NOMO-1 treated with DMSO at 0.1 percent for 48 hours (cell line): Measurements from ENCODE around the gene ZKSCAN3.
"Not testable (repeated sequence)": the region's sequence is repeated elsewhere in the genome, so short reads cannot be mapped to it uniquely, and the experiment has no call there.

Source experiments
- DNase-seq: peaks from one replicate; lab custom pipeline; 2025; ENCODE audit not compliant: unreplicated experiment; lab: John Stamatoyannopoulos, UW

The ZKSCAN3 gene

GRCh38 chr6:28349892-28350737, at the start of gene ZKSCAN3:
Gene ZKSCAN3 (plus strand): TSS chr6:28349947. CDS start chr6:28359587, 9,640 bp downstream.
- peak; percentile 86 for DNase-seq

DNA sequence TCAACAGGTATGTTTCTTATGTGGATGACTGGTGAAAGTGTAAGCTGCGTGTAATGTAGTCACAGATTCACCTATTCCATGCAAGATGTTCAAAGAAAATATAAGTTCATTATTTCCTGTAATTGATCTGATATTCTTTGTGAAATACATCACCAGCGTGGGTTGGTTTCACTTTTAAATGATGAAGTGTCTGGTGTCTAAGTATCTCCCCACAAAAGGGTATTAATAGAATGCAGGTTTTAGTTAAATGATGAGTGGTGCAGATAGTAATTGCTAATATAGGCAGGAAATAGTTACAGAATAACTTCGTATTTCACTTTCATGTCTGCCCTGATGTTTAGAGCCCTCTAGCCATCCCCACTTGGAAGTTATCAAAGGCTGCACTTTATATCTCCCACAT, 46.2 kb upstream of the ZKSCAN3 start:
- no peak for DNase-seq

DNA sequence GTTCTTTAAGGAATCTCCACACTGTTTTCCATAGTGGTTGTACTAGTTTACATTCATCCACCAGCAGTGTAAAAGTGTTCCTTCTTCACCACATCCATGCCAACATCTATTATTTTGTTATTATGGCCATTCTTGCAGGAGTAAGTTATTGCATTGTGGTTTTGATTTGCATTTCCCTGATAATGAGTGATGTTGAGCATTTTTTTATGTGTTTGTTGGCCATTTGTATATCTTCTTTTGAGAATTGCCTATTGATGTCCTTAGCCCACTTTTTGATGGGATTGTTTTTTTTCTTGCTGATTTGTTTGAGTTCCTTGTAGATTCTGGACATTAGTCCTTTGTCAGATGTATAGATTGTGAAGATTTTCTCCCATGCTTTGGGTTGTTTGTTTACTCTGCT, 43.4 kb upstream of the ZKSCAN3 start:
- not testable (repeated sequence) for DNase-seq

DNA sequence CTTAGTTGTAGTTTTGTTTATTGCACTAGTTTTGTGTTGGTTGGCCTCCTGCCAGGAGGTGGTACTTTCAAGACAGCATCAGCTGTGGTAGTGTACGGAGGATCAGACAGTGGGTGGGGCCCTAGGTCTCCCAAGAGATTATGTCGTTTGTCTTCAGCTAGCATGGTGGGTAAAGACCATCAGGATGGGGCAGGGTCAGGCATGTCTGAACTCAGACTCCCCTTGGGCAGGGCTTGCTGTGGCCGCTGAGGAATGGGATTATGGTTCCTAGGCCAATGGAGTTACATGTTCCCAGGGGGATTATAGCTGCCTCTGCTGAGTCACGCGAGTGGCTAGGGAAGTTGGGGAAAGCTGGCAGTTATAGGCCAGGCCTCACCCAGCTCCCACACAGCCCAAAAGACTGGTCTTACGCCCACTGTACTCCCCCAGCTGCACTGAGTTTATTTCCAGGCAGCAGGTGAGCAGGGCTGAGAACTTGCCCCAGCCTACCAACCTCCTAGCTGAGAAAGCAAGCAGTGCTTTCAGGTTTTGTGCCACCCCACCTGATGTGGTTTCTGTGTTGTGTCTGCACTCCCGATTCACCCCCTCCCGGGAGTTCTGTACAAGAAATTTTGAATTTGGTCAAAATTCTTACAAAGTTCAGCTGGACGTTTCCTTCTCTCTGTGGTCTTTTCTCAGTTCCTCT, 38.5 kb upstream of the ZKSCAN3 start:
- no peak for DNase-seq

DNA sequence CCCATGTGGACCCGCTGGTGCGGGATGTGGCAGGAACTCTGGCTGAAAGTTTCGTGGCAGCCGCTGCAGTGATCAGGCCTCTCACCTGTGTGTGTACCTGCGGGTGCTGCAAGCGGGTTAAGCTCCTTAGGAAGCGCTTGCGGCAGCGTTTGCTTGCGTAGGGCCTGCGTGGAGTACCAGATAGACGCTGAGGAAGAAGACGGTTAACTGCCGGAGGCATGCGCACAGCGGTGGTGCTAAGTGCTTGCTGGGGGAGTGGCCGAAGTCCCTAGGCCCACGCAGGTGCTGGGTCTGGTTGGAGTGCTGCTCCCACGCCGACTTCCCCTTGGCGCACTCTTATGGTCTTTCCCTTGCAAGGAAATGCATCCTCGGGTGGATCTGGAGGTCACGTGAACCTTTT, 36.8 kb upstream of the ZKSCAN3 start:
- no peak for DNase-seq

GRCh38 chr6:28315628-28316027, 34.1 kb upstream of the ZKSCAN3 start:
- no peak for DNase-seq

GRCh38 chr6:28317866-28318265, 31.9 kb upstream of the ZKSCAN3 start:
- not testable (repeated sequence) for DNase-seq

- DNase-seq = no peak
These were observed 27.1 kb upstream of the ZKSCAN3 start for GRCh38 chr6:28322661-28323060.

GRCh38 chr6:28323813-28324424, 25.8 kb upstream of the ZKSCAN3 start:
- no peak for DNase-seq

DNA sequence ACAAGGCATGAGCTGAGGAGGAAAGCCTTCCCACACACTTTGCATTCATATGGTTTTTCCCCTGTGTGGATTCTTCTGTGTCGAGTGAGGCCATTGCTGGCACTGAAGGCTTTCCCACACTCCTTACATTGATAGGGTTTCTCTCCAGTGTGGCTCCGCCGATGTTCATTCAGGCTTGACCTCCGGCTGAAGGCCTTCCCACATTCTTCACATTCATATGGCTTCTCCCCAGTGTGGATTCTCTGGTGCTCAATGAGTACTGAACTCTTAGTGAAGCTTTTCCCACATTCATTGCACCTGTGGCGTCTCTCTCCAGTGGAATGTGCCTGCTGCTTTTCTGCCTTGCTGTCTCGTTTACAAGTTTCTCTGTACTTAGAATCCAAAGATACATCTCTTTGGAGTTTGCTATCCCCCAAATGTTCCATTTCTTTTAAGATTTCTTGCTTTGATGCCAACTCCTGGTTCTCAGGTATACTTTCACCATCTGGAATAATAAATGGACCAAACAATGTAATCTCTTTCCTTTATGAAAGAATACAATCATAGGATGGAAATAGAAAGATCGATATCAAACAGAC, 23.3 kb upstream of the ZKSCAN3 start:
- no peak for DNase-seq

DNA sequence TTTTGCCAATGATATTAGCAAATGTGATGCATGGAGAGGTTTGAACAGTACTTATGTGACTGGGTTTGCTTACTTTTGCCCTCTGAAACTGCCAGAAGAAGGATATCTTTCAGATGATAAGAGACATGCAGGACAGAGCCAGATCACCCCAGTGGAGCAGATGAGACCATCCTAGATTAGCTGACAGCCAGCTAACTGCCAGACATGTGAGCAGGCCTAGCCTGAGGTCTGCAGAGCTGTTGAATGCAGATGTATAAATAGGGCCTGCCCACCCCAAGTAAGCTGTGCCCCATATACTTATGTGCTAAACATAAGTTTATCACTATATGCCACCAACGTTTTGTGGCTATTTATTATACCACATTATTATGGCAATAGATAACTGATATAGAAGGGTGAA, 19.7 kb upstream of the ZKSCAN3 start:
- DNase-seq = no peak

GRCh38 chr6:28333047-28333446, 16.7 kb upstream of the ZKSCAN3 start:
- DNase-seq = no peak

GRCh38 chr6:28333599-28334018, 16.1 kb upstream of the ZKSCAN3 start:
- DNase-seq = no peak

DNA sequence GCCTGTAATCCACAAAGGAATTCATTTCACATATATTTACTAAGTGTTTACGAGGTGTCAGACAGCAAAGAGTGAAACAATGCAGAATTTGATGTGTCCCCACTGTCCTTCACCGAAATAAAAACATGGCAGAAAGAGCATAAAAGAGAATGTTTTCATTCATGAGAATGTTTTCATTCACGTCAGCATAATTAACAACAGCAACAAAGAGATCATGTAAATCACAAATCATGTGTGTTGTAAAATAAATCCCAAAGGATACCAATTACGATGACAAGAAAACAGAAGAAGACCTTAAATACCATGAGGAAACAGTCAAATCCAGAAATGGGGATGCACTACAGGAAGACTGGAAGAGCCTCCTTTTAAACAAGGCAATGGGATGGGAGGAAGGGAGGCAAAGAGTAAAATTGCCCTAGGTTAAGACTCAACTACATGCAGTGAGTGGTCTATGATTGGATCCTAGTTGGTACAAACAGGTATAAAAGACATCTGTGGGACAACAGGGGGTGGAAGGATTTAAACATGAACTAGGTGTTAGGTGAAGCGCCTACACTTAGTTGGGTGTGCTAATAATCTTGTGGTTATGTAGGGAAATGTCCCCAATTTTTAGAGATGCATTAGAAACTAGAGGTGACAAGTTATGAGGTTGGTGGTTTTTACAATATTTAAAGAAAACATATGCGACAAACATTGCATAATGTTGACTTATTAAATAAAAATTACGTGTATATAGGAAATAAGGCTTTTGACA, 15.3 kb upstream of the ZKSCAN3 start:
- no peak for DNase-seq

DNA sequence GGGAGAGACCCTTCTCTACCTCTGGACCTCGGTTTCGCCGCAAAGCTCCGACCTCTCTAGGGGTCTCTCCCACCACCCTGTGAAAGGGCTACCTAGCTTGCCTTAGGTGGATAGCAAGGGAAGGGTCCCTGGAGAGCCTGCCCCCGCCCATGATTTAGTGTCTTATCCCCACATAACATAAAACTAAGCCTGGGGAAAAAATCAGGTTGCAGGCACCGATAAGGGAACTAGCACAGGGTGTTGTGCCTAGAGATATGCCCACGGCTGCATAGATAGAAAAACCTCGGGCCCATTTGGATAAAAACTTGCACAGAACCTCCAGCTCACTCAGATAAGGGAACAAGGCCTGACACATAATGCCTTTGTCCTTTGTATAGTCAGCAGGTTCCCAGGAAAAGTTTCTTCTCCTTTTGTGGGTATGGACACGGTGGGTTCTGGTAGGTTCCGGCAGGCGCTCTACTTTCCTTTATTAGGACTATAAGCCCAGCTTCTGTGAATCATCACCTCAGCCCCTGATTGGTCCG, 14.6 kb upstream of the ZKSCAN3 start:
- DNase-seq = no peak

GRCh38 chr6:28335564-28336283, 14.0 kb upstream of the ZKSCAN3 start, which contains the start of gene ZSCAN31:
Gene ZSCAN31 (minus strand): TSS chr6:28336148. CDS start chr6:28329683, 6,465 bp downstream.
- peak; percentile 90 for DNase-seq

DNA sequence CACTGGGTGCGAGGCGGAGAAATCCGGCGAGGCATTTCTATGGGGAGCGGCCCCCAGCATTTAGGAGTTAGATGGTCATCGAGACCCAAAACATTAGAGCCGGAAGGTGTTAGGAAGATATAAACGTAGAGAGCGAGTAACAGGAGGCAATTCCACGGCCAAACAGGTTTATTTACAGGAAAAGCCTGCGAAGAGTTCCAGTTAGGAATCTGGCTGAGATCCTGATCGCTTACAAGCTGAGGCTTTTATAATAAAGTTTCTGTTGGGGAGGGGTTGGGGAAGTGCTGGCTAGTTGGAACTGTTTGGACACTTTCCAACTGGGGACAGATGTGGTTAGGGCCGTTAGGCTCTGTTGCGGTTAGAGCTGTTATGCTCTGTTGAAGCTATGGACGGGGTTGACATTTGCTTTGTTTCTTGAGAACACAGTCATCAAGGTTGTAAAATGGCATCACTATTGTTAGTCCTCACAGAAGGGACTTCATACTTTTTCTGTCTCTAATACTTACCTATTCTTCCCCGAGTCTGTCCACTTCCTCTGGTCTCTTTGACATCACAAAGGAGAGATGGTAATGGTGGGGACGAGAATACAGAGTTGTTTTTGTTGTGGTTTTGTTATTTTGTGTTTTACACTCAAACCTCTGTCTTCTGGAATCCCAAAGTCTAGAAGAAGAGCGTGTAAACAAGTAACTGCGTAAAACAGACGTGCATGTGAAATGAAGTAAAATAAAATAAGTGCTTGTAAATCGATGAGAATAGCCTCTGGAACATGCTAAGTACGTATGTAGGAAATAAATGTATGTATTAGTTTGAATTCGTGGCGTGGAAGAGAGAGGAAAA, 13.2 kb upstream of the ZKSCAN3 start:
- DNase-seq = peak; percentile 74

- DNase-seq = no peak
These were observed 12.6 kb upstream of the ZKSCAN3 start for GRCh38 chr6:28337121-28337520.
